AG09319 (cell line): ENCODE results near the gene HIF1AN.
"Not testable (repeated sequence)": the region's sequence is repeated elsewhere in the genome, so short reads cannot be mapped to it uniquely, and the experiment has no call there.

Experiments used
- DNase-seq: peaks from one replicate; pipeline ENCODE4 v3.0.0-alpha.2; 2010; ENCODE audit warnings: low read depth; ENCODE audit errors: extremely low read depth
- TF ChIP-seq, protein P1 (sequence below): IDR thresholded peaks from 2 replicates; pipeline ENCODE4 v1.5.1; 2011; ENCODE audit warnings: low read depth, mild to moderate bottlenecking, inconsistent platforms, low read length, moderate library complexity

The HIF1AN gene

GRCh38 chr10:100566561-100566960 is 30.8 kb downstream of the HIF1AN start:
- no peak for DNase-seq
- TF ChIP-seq, protein P1, sequence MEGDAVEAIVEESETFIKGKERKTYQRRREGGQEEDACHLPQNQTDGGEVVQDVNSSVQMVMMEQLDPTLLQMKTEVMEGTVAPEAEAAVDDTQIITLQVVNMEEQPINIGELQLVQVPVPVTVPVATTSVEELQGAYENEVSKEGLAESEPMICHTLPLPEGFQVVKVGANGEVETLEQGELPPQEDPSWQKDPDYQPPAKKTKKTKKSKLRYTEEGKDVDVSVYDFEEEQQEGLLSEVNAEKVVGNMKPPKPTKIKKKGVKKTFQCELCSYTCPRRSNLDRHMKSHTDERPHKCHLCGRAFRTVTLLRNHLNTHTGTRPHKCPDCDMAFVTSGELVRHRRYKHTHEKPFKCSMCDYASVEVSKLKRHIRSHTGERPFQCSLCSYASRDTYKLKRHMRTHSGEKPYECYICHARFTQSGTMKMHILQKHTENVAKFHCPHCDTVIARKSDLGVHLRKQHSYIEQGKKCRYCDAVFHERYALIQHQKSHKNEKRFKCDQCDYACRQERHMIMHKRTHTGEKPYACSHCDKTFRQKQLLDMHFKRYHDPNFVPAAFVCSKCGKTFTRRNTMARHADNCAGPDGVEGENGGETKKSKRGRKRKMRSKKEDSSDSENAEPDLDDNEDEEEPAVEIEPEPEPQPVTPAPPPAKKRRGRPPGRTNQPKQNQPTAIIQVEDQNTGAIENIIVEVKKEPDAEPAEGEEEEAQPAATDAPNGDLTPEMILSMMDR, result no peak

GRCh38 chr10:100567249-100567648 is 31.5 kb downstream of the HIF1AN start:
- no peak for DNase-seq
- TF ChIP-seq, protein P1, result no peak

DNA sequence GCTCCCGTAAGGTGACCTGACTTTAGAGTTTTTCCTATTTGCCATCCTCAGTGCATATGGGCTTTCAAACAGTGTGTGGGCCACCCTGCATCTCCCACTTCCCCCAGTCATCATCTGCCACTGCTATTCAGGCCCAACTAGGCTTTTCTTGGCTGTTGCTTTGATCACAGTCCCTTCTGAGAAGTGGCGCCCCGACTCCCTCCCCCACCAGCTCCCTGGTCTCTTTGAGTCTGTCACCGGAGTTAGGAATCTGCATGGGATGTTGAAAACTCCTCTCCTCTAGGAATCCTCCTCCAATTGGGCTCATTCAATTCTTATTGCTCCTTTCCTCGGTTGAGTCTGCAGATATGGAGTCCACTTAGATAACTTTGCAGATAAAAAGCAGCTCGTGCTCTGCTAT is 32.1 kb downstream of the HIF1AN start:
- TF ChIP-seq, protein P1, result no peak
- DNase-seq, result no peak

GRCh38 chr10:100568912-100569311 is 33.2 kb downstream of the HIF1AN start:
- TF ChIP-seq, protein P1, result no peak
- DNase-seq, result no peak

GRCh38 chr10:100569687-100570481 is 34.1 kb downstream of the HIF1AN start:
- TF ChIP-seq, protein P1, result no peak

GRCh38 chr10:100570506-100570905 is 34.8 kb downstream of the HIF1AN start:
- TF ChIP-seq, protein P1, result no peak
- DNase-seq, result no peak

More at GRCh38 chr10:100569687-100570481, 34.1 kb downstream of the HIF1AN start:
- DNase-seq, result no peak

- TF ChIP-seq, protein P1, result no peak
- DNase-seq, result no peak
Observed at GRCh38 chr10:100571084-100571856, 35.5 kb downstream of the HIF1AN start.

DNA sequence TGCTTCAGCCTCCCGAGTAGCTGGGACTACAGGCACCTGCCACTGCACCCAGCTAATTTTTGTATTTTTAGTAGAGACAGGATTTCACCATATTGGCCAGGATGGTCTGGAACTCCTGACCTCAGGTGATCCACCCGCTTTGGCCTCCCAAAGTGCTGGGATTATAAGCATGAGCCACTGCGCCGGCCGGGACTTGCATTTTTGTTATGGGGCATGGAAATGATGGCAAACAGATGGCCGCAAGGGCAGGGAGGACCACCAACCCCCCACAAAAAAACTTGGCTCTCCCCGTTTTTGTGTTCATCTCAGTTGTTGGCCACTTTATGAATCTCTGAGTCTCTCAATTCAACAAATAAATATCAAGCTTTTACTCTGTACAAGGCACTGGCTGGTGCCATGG is 39.4 kb downstream of the HIF1AN start:
- not testable (repeated sequence) for DNase-seq
